Measurements from ENCODE around the gene P2RY11. TPM values are rescaled to one million over a fixed set of nuclear protein-coding genes. Genes with fewer than 3 reads are reported as not detected.

The P2RY11 gene
- total and polyA plus RNA-seq, 8 donors, result 8.4 to 24.4 (median 12.9) TPM

DNA sequence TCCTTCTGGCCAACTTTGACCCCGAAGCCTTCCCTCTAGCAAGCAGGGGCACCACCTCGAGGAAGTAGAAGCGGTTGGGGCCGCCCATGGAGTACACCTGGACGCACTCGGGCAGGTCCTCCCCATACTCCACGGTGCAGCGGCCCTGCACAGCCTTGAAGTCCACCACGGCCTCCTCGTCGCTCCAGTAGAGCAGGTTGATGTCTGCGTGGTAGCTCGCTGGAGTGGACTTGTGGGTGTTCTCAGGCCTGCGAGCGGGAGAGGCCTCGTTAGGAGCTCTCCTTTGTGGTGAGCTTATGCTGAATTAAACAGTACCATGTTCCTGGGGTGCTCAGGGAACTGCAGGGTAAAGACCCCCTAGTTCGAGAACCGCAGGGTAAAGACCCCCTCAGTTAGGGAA lies 30.5 kb downstream of the P2RY11 start:
- no peak for ATAC-seq
- Histone ChIP-seq H3K4me3 (no peak overlapping the region), H3K27me3 (no peaks in the 10 kb centered on the region), H3K36me3 (peaks cover 0 to 100% of the 10 kb centered on the region in 2 donors), H3K9me3 (no peaks in the 10 kb centered on the region), H3K4me1 (peaks cover 0 to 5% of the 10 kb centered on the region in 2 donors), H3K27ac (peak overlapping the region; percentile 23 to 68)
- intact Hi-C loops (cut with DNase I), result no loop called here
- DNase-seq, result no peak
- no peak for TF ChIP-seq CTCF (IDR thresholded peaks at IDR 0.05)

DNA sequence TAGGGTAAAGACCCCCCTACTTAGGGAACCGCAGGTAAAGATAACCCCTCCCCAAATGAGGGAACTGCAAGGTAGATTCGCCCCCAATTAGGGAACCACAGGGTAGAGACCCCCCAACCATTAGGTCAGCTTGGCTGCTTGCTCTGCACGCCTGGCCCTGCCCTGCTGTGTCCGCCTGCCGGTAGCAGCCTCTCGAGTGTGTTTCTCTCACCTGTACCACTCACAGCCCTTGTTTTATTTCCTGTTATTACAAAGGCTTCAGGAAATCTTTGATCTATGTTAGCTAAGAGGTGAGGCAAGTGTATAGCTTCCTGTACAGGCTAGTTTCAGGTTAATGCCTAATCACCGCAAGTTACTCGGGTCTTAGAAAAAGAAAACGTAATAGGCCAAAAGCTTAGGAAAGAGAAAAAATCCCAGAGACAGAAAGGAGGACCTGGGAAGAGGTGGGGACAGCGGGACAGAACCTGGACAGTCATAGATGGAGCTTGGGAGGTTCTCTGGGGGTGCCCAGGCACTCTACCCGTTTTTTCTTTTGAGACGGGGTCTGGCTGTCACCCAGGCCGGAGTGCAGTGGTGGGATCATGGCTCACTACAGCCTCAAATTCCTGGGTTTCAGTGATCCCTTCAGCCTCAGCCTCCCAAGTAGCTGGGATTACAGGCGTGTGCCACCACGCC lies 31.3 kb downstream of the P2RY11 start:
- no peak overlapping the region for H3K4me3 ChIP-seq
- ATAC-seq (peak; percentile 86), DNase-seq (peak in 1 of 4 donors; percentile 50)
- H3K4me1 ChIP-seq, result peaks cover 0 to 5% of the 10 kb centered on the region in 2 donors
- H3K36me3 ChIP-seq, result peaks cover 0 to 100% of the 10 kb centered on the region in 2 donors
- H3K9me3 ChIP-seq, result no peaks in the 10 kb centered on the region
- peak in 1 of 2 donors; percentile 15 for TF ChIP-seq CTCF (IDR thresholded peaks at IDR 0.05)
- H3K27ac ChIP-seq, result peak overlapping the region; percentile 23 to 68
- intact Hi-C loops (cut with DNase I), result no loop called here
- H3K27me3 ChIP-seq, result no peaks in the 10 kb centered on the region

DNA sequence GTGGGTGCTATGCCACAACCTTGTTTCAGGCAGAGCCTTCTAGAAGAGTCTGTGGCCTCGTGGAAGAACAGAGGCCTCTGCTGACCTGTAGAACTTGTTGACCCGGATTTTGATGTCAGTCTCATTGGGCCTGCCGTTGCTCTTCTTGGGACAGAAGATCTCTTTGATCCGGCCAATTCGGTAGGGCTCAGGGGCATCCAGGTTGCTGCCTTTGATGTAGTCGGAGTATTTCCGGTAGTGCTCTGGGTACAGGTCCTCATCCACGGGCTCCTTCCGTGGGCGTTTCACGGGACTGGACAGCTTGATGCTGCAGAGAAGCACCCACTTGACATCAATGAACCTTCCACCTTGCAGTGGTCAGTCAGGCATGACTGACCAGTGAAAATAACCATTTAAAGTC lies 32.2 kb downstream of the P2RY11 start:
- ATAC-seq, result no peak
- intact Hi-C loops (cut with DNase I), result no loop called here
- Histone ChIP-seq H3K27me3 (no peaks in the 10 kb centered on the region), H3K36me3 (peaks cover 0 to 100% of the 10 kb centered on the region in 2 donors), H3K9me3 (no peaks in the 10 kb centered on the region), H3K4me3 (no peak overlapping the region), H3K4me1 (peaks cover 0 to 5% of the 10 kb centered on the region in 2 donors), H3K27ac (peak overlapping the region; percentile 20 to 68)
- no peak for TF ChIP-seq CTCF (IDR thresholded peaks at IDR 0.05)
- DNase-seq, result no peak

DNA sequence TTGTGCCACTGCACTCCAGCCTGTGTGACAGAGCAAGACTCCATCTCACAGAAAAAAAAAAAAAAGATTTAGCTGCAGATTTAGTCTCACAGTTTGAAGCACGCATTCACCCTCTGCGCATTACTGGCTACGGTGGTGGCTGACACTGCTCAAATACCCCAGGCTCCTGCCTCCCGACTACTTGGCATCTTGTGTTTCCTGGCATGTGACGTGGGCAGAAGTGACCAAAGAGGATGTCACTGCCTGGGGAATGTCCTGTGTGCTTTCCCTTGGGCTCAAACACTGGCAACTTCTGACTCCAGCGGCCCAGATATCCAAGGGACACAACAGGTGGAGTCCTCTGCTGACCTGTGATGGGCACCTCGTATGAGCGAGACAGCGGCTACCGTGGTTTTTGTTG lies 32.9 kb downstream of the P2RY11 start:
- no peak for ATAC-seq

More for the DNA sequence above, 32.9 kb downstream of the P2RY11 start:
- no peak for TF ChIP-seq CTCF (IDR thresholded peaks at IDR 0.05)
- Histone ChIP-seq H3K9me3 (no peaks in the 10 kb centered on the region), H3K27ac (no peak overlapping the region), H3K36me3 (peaks cover 0 to 100% of the 10 kb centered on the region in 2 donors), H3K4me1 (peaks cover 0 to 5% of the 10 kb centered on the region in 2 donors), H3K27me3 (no peaks in the 10 kb centered on the region), H3K4me3 (no peak overlapping the region)
- intact Hi-C loops (cut with DNase I), result no loop called here
- no peak for DNase-seq

Data from left lung (tissue), 10 donors.